Activated CD4-positive, alpha-beta T cell treated with anti-CD3 and anti-CD28 coated beads, Interleukin-2, amount 10 ng/mL, durations not matched to agents 24 days and 14 days (primary cell): ENCODE measurements around the gene NSF. TPM values are rescaled to one million over a fixed set of nuclear protein-coding genes. Genes with fewer than 3 reads are reported as not detected.
"Not testable (repeated sequence)": the region's sequence is repeated elsewhere in the genome, so short reads cannot be mapped to it uniquely, and the experiment has no call there.

Experiments
- DNase-seq: peaks from one replicate; pipeline ENCODE4 v3.0.0; 2022
- H3K27ac Mint-ChIP-seq: one replicate; pipeline ENCODE4 v1.8.0; 2022; ENCODE audit warnings: mild to moderate bottlenecking, mixed read lengths
- H3K27me3 Mint-ChIP-seq: one replicate; pipeline ENCODE4 v1.8.0; 2022; ENCODE audit warnings: mixed read lengths
- H3K36me3 Mint-ChIP-seq: one replicate; pipeline ENCODE4 v1.8.0; 2022; ENCODE audit warnings: low read depth, mild to moderate bottlenecking, mixed read lengths
- H3K4me1 Mint-ChIP-seq: one replicate; pipeline ENCODE4 v1.8.0; 2021; ENCODE audit warnings: mixed read lengths
- H3K4me3 Mint-ChIP-seq: one replicate; pipeline ENCODE4 v1.8.0; 2022; ENCODE audit warnings: mild to moderate bottlenecking, moderate library complexity, mixed read lengths
- H3K9me3 Mint-ChIP-seq: one replicate; pipeline ENCODE4 v1.8.0; 2021; ENCODE audit warnings: mixed read lengths
- intact Hi-C: fragments of 100-400 bp; cut with micrococcal nuclease; formaldehyde crosslinking; loops from one replicate; pipeline ENCODE4 v1.15.1; 2023
- total RNA-seq: library from RNA; stranded (reverse); gene quantifications from 2 replicates; pipeline ENCODE4 v1.2.3, GENCODE V29; 2022

Gene NSF
- total RNA-seq, 1 donor from 2014 or later, result 32.7 TPM

DNA sequence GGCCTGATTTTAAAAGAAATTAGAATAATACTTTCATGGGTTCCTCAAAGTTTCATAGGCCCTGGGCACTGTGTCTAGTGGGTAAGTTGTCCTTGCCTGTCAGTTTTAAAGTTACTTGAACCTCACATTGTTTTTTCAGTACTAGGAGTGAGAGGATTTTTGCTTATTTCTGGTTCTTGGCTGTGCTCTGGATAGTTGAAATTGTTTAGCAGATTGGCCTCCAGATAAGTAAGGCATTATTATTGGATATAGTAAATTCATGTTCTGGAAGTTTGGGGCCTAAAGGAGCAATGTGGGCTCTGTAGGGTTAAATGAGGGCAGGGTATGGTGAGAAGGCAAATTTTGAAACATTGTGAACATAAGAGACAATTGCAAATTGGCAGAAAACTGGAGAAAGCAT is 149.5 kb downstream of the NSF start:
- intact Hi-C loops, result no loop called here

GRCh38 chr17:46741122-46741730 is 150.8 kb downstream of the NSF start:
- Mint-ChIP-seq H3K4me1 (no peaks in the 10 kb centered on the region), H3K27ac (no peak overlapping the region), H3K27me3 (no peaks in the 10 kb centered on the region), H3K9me3 (no peaks in the 10 kb centered on the region), H3K36me3 (peaks cover 9% of the 10 kb centered on the region), H3K4me3 (no peak overlapping the region)
- no peak for DNase-seq
- intact Hi-C loops, result no loop called here

More for the DNA sequence above, 149.5 kb downstream of the NSF start:
- H3K36me3 Mint-ChIP-seq, result peaks cover 9% of the 10 kb centered on the region
- no peak overlapping the region for H3K27ac Mint-ChIP-seq
- no peak for DNase-seq
- no peaks in the 10 kb centered on the region for H3K9me3 Mint-ChIP-seq
- no peaks in the 10 kb centered on the region for H3K27me3 Mint-ChIP-seq
- H3K4me3 Mint-ChIP-seq, result no peak overlapping the region
- no peaks in the 10 kb centered on the region for H3K4me1 Mint-ChIP-seq

DNA sequence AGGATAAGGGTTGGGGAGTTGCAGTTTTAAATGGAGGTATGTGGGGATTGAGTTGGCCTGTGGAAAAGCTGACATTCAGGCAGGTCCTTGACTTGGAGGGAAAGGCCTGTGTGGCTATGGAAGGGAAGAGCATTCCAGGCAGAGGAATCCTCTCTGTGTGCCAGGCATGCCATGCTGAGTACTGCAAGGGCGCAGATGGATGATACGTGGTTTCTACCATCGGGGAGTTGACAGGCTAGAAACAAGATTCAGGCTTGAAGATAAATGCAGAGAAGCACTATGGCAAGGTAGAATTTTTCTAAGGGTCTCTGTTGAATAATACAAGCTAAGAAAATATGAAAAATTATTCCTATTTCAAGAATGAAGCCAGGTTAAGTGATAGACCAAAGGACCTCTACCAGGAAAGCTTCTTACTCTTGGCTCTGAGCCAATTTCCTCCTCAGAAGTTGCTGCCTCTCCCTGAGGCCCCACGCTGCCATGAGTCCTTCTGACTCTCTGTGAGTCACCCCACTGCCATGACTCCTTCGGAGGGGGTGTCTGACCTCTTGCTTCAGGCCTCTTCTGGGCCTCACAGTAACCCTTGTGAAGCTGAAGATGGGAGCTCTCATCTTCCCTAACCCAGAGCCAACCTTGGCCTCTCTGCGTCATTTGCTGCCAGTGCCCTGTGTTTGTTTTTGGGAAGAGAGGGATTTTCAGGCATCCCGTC is 152.2 kb downstream of the NSF start:
- H3K4me3 Mint-ChIP-seq, result no peak overlapping the region
- peaks cover 7% of the 10 kb centered on the region for H3K36me3 Mint-ChIP-seq
- no peaks in the 10 kb centered on the region for H3K4me1 Mint-ChIP-seq
- H3K9me3 Mint-ChIP-seq, result no peaks in the 10 kb centered on the region
- no peaks in the 10 kb centered on the region for H3K27me3 Mint-ChIP-seq
- no peak overlapping the region for H3K27ac Mint-ChIP-seq
- intact Hi-C loops, result no loop called here
- no peak for DNase-seq

DNA sequence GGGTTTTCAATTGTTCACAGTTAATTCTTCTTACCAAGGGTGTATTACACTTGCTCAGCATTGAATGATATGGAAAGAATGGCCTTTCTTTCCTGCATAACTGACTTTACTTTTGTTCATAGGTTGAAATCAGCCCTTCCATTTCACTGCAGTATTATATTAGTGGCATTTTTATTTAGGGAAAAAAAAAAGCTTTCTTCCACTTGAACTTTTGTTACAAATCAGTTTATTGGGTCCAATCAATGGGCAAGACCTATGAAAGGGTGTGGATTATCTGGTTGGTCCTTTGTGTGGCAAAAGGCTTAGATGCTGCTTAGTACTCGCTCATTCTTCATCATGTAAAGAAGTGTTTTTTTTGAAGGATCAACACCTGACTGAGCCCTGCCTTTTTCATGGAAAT is 154.0 kb downstream of the NSF start:
- Mint-ChIP-seq H3K4me3 (no peak overlapping the region), H3K4me1 (no peaks in the 10 kb centered on the region), H3K27me3 (no peaks in the 10 kb centered on the region), H3K9me3 (no peaks in the 10 kb centered on the region), H3K27ac (no peak overlapping the region), H3K36me3 (peaks cover 9% of the 10 kb centered on the region)
- DNase-seq, result no peak
- intact Hi-C loops, result no loop called here

DNA sequence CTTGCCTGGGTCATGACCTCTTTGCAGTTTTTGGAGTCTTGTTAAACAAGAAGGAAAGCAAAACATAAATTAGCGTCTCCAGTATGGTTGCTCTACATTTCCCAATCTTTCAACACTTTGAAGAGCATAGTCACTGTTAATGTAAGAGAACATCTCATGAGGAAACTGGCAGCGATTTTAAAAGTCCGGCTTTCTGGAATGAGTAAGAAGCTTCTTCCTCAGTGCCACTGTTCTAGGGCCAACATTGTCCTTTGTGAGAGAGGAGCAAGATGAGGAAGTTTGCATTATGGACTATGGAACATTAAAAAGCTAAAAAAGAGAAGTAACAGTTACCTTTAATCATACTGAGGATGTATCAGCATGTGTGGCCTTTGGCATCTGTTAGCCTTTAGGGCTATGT is 154.9 kb downstream of the NSF start:
- no peak for DNase-seq
- Mint-ChIP-seq H3K36me3 (peaks cover 12% of the 10 kb centered on the region), H3K9me3 (no peaks in the 10 kb centered on the region), H3K4me1 (no peaks in the 10 kb centered on the region), H3K4me3 (no peak overlapping the region), H3K27ac (no peak overlapping the region), H3K27me3 (no peaks in the 10 kb centered on the region)
- intact Hi-C loops, result no loop called here

GRCh38 chr17:46751425-46751824 is 161.0 kb downstream of the NSF start:
- Mint-ChIP-seq H3K36me3 (peaks cover 28% of the 10 kb centered on the region), H3K27ac (no peak overlapping the region), H3K27me3 (no peaks in the 10 kb centered on the region), H3K9me3 (no peaks in the 10 kb centered on the region), H3K4me3 (no peak overlapping the region), H3K4me1 (no peaks in the 10 kb centered on the region)
- intact Hi-C loops, result no loop called here
- DNase-seq, result no peak

GRCh38 chr17:46753776-46754175 is 163.3 kb downstream of the NSF start:
- no peaks in the 10 kb centered on the region for H3K4me1 Mint-ChIP-seq
- intact Hi-C loops, result no loop called here
- peaks cover 35% of the 10 kb centered on the region for H3K36me3 Mint-ChIP-seq
- H3K27ac Mint-ChIP-seq, result no peak overlapping the region
- no peak overlapping the region for H3K4me3 Mint-ChIP-seq
- H3K9me3 Mint-ChIP-seq, result no peaks in the 10 kb centered on the region
- H3K27me3 Mint-ChIP-seq, result no peaks in the 10 kb centered on the region
- DNase-seq, result no peak

DNA sequence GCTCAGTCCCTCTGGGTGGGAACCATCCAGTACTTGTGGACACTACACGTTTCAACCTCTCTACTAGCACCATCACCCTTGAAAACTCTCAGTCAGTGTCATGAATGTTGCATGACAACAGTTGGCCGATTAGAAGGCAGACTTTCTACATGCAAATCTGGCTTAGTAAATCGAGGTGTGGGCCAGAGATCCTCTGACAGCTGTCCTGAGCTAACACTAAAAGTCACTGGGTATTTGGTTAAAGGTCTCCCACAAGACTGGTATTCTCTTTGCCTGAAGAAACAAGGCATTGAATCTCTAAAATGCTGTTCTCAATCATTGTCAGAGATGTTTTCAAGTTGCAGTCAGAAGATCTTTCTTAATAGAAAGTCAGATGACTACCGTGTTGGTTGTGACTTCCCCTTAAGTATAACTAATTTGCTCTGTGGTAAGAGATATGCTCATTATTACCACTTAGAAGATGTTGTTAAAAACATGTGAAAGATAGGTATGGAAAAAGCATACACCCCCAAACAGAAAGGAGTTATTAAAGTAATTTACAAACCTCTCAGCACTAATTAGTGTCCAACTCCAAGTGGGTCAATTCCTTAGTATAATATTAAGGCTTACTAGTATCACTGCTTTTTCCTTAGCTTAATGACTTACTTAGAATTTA is 165.7 kb downstream of the NSF start:
- Mint-ChIP-seq H3K9me3 (no peaks in the 10 kb centered on the region), H3K4me1 (no peaks in the 10 kb centered on the region), H3K27me3 (no peaks in the 10 kb centered on the region), H3K27ac (no peak overlapping the region), H3K36me3 (peaks cover 28% of the 10 kb centered on the region), H3K4me3 (no peak overlapping the region)
- intact Hi-C loops, result no loop called here
- DNase-seq, result no peak

GRCh38 chr17:46756861-46757260 is 166.4 kb downstream of the NSF start:
- Mint-ChIP-seq H3K27ac (no peak overlapping the region), H3K4me1 (no peaks in the 10 kb centered on the region), H3K27me3 (no peaks in the 10 kb centered on the region), H3K4me3 (no peak overlapping the region), H3K36me3 (peaks cover 28% of the 10 kb centered on the region), H3K9me3 (no peaks in the 10 kb centered on the region)
- no peak for DNase-seq
- intact Hi-C loops, result no loop called here

GRCh38 chr17:46757588-46757987 is 167.1 kb downstream of the NSF start:
- H3K9me3 Mint-ChIP-seq, result not testable (repeated sequence)

DNA sequence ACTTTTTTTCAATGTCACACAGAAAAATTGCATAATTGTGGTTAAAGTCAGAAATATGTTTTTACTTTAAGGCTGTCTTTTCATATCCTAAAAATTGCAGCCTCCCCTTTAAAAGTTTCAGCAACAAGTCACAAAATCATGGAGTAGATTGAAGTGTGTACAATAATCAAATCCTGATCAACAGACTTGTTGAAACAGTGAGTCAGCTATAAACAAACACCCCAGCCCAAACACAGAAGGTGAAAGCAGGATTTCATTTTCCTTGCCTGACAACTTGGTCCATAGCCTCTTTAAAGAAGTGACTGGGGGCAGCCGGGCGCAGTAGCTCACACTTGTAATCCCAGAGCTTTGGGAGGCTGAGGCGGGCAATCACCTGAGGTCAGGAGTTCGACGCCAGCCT is 168.1 kb downstream of the NSF start:
- Mint-ChIP-seq H3K4me3 (no peak overlapping the region), H3K27me3 (no peaks in the 10 kb centered on the region), H3K27ac (no peak overlapping the region), H3K4me1 (no peaks in the 10 kb centered on the region), H3K36me3 (peaks cover 26% of the 10 kb centered on the region), H3K9me3 (no peaks in the 10 kb centered on the region)
- intact Hi-C loops, result no loop called here
- no peak for DNase-seq

More at GRCh38 chr17:46757588-46757987, 167.1 kb downstream of the NSF start:
- H3K36me3 Mint-ChIP-seq, result peaks cover 28% of the 10 kb centered on the region
- H3K4me3 Mint-ChIP-seq, H3K4me1 Mint-ChIP-seq, H3K27ac Mint-ChIP-seq, DNase-seq, H3K27me3 Mint-ChIP-seq, intact Hi-C loops: not testable (repeated sequence)

GRCh38 chr17:46759141-46759540 is 168.7 kb downstream of the NSF start:
- intact Hi-C loops, result no loop called here
- Mint-ChIP-seq H3K9me3 (no peaks in the 10 kb centered on the region), H3K27ac (no peak overlapping the region), H3K27me3 (no peaks in the 10 kb centered on the region), H3K36me3 (peaks cover 23% of the 10 kb centered on the region), H3K4me1 (no peaks in the 10 kb centered on the region), H3K4me3 (no peak overlapping the region)
- no peak for DNase-seq

DNA sequence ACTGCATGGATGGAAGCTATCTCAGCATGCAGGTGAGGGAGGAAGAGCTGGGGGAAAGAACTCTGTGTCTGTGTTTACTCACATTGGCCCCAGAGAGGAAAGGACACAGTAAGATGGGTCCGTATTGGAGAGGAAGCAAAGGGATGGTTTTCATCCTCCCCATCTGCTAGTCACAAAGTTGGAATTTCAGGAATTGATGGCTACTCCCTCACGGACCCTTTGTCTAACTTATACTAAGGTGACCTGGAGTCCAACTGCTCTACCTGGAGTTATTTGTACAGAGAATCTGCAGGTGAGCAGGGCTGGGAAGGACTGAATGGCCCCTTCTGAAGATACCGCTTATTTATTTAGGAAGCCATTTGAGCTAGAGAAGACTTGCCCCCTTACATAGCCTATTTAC is 172.9 kb downstream of the NSF start:
- Mint-ChIP-seq H3K27ac (no peak overlapping the region), H3K36me3 (peaks cover 2% of the 10 kb centered on the region), H3K9me3 (no peaks in the 10 kb centered on the region), H3K27me3 (peaks cover 6% of the 10 kb centered on the region), H3K4me3 (no peak overlapping the region), H3K4me1 (no peaks in the 10 kb centered on the region)
- intact Hi-C loops, result loop anchor here (10.0 kb wide), 1 partner anchor 71 kb away; no protein-coding TSS in a partner anchor
- DNase-seq, result no peak

GRCh38 chr17:46764000-46764708 is 173.7 kb downstream of the NSF start:
- H3K9me3 Mint-ChIP-seq, result no peaks in the 10 kb centered on the region
- peaks cover 12% of the 10 kb centered on the region for H3K27me3 Mint-ChIP-seq
- intact Hi-C loops, result loop anchor here (10.0 kb wide), 1 partner anchor 71 kb away; no protein-coding TSS in a partner anchor
- H3K4me3 Mint-ChIP-seq, result no peak overlapping the region
- no peak overlapping the region for H3K27ac Mint-ChIP-seq
- peaks cover 2% of the 10 kb centered on the region for H3K36me3 Mint-ChIP-seq
- no peak for DNase-seq
- H3K4me1 Mint-ChIP-seq, result no peaks in the 10 kb centered on the region
